Measurements from ENCODE around the gene DSCAM. TPM values are rescaled to one million over a fixed set of nuclear protein-coding genes. Genes with fewer than 3 reads are reported as not detected.

The DSCAM gene
- total RNA-seq, 4 donors from 2014 or later, result not detected

GRCh38 chr21:40489001-40489400, 358.0 kb downstream of the DSCAM start:
- WGBS, 2 donors (ENCODE audit: low coverage in 1 of 2), result 82 to 86% methylated on average over 1 of the region's 1 CpG
- no peaks in the 10 kb centered on the region for H3K36me3 ChIP-seq
- H3K27ac ChIP-seq, result no peak overlapping the region
- peaks cover 0 to 14% (median 0%) of the 10 kb centered on the region in 3 donors for H3K9me3 ChIP-seq
- H3K4me1 ChIP-seq, result no peaks in the 10 kb centered on the region
- ATAC-seq, result no peak
- no peaks in the 10 kb centered on the region for H3K27me3 ChIP-seq
- TF ChIP-seq EP300 (IDR thresholded peaks at IDR 0.05), result no peak
- no peak for TF ChIP-seq CTCF (IDR thresholded peaks at IDR 0.05)
- TF ChIP-seq POLR2A (IDR thresholded peaks at IDR 0.05), result no peak
- TF ChIP-seq POLR2AphosphoS5 (IDR thresholded peaks at IDR 0.05), result no peak
- H3K4me3 ChIP-seq, result no peak overlapping the region

- 74 to 76% methylated on average over 4 to 9 of the region's 9 CpGs for WGBS, 2 donors (ENCODE audit: low coverage in 1 of 2)
- no peaks in the 10 kb centered on the region for H3K9me3 ChIP-seq
- no peak overlapping the region for H3K27ac ChIP-seq
- H3K4me3 ChIP-seq, result no peak overlapping the region
- no peaks in the 10 kb centered on the region for H3K4me1 ChIP-seq
- no peak for ATAC-seq
- TF ChIP-seq CTCF (IDR thresholded peaks at IDR 0.05), result no peak
- H3K27me3 ChIP-seq, result no peaks in the 10 kb centered on the region
- no peaks in the 10 kb centered on the region for H3K36me3 ChIP-seq
Observed at GRCh38 chr21:40481764-40482163, 365.2 kb downstream of the DSCAM start.

- Histone ChIP-seq H3K4me3 (no peak overlapping the region), H3K27me3 (no peaks in the 10 kb centered on the region), H3K9me3 (no peaks in the 10 kb centered on the region), H3K4me1 (no peaks in the 10 kb centered on the region), H3K27ac (no peak overlapping the region), H3K36me3 (no peaks in the 10 kb centered on the region)
- no peak for ATAC-seq
- TF ChIP-seq EP300 (IDR thresholded peaks at IDR 0.05) (no peak), POLR2AphosphoS5 (IDR thresholded peaks at IDR 0.05) (no peak), CTCF (IDR thresholded peaks at IDR 0.05) (no peak), POLR2A (IDR thresholded peaks at IDR 0.05) (no peak)
- 76 to 85% methylated on average over 5 to 7 of the region's 15 CpGs for WGBS, 2 donors (ENCODE audit: low coverage in 1 of 2)
Observed at GRCh38 chr21:40474513-40474912, 372.4 kb downstream of the DSCAM start.

- Histone ChIP-seq H3K9me3 (no peaks in the 10 kb centered on the region), H3K36me3 (no peaks in the 10 kb centered on the region), H3K4me1 (no peaks in the 10 kb centered on the region), H3K27ac (no peak overlapping the region), H3K27me3 (no peaks in the 10 kb centered on the region), H3K4me3 (no peak overlapping the region)
- WGBS, 2 donors (ENCODE audit: low coverage in 1 of 2), result 59 to 63% methylated on average over 4 of the region's 4 CpGs
- TF ChIP-seq POLR2AphosphoS5 (IDR thresholded peaks at IDR 0.05) (no peak), EP300 (IDR thresholded peaks at IDR 0.05) (no peak), POLR2A (IDR thresholded peaks at IDR 0.05) (no peak), CTCF (IDR thresholded peaks at IDR 0.05) (no peak)
- ATAC-seq, result no peak
Observed at GRCh38 chr21:40472013-40472412, 374.9 kb downstream of the DSCAM start.

GRCh38 chr21:40471103-40471502, 375.9 kb downstream of the DSCAM start:
- Histone ChIP-seq H3K27ac (no peak overlapping the region), H3K36me3 (no peaks in the 10 kb centered on the region), H3K27me3 (no peaks in the 10 kb centered on the region), H3K4me1 (no peaks in the 10 kb centered on the region), H3K9me3 (no peaks in the 10 kb centered on the region), H3K4me3 (no peak overlapping the region)
- WGBS, 2 donors (ENCODE audit: low coverage in 1 of 2), result 43% methylated on average over 2 of the region's 2 CpGs; no CpG with 5 or more reads in 1 of the 2 donors
- TF ChIP-seq POLR2AphosphoS5 (IDR thresholded peaks at IDR 0.05) (no peak), EP300 (IDR thresholded peaks at IDR 0.05) (no peak), CTCF (IDR thresholded peaks at IDR 0.05) (no peak), POLR2A (IDR thresholded peaks at IDR 0.05) (no peak)
- ATAC-seq, result no peak

All from gastroesophageal sphincter (tissue), 4 donors.